Activated naive CD8-positive, alpha-beta T cell (primary cell): ENCODE data around the gene CFAP77.

Experiments used
- H3K27ac Mint-ChIP-seq: one replicate; pipeline ENCODE4 v1.8.0; 2021; ENCODE audit warnings: mixed read lengths
- H3K27me3 Mint-ChIP-seq: one replicate; pipeline ENCODE4 v1.8.0; 2021; ENCODE audit warnings: mixed read lengths
- H3K36me3 Mint-ChIP-seq: one replicate; pipeline ENCODE4 v1.8.0; 2021; ENCODE audit warnings: mixed read lengths
- H3K4me1 Mint-ChIP-seq: one replicate; pipeline ENCODE4 v1.8.0; 2021; ENCODE audit warnings: low read depth, mixed read lengths
- H3K4me3 Mint-ChIP-seq: one replicate; pipeline ENCODE4 v1.8.0; 2021; ENCODE audit warnings: mild to moderate bottlenecking, mixed read lengths
- H3K9me3 Mint-ChIP-seq: one replicate; pipeline ENCODE4 v1.8.0; 2021; ENCODE audit warnings: low read depth, mixed read lengths

The CFAP77 gene

GRCh38 chr9:132422574-132422973 is 12.6 kb downstream of the CFAP77 start:
- H3K4me3 Mint-ChIP-seq = no peak overlapping the region
- H3K27ac Mint-ChIP-seq = no peak overlapping the region
- H3K27me3 Mint-ChIP-seq = peaks cover 13% of the 10 kb centered on the region
- H3K4me1 Mint-ChIP-seq = no peaks in the 10 kb centered on the region
- H3K9me3 Mint-ChIP-seq = no peaks in the 10 kb centered on the region
- H3K36me3 Mint-ChIP-seq = no peaks in the 10 kb centered on the region

GRCh38 chr9:132423503-132423902 is 13.5 kb downstream of the CFAP77 start:
- Mint-ChIP-seq H3K9me3 (no peaks in the 10 kb centered on the region), H3K4me1 (no peaks in the 10 kb centered on the region), H3K27ac (no peak overlapping the region), H3K27me3 (peaks cover 8% of the 10 kb centered on the region), H3K4me3 (no peak overlapping the region), H3K36me3 (no peaks in the 10 kb centered on the region)

- no peak overlapping the region for H3K27ac Mint-ChIP-seq
- H3K4me1 Mint-ChIP-seq = no peaks in the 10 kb centered on the region
- no peaks in the 10 kb centered on the region for H3K9me3 Mint-ChIP-seq
These were observed 15.1 kb downstream of the CFAP77 start for GRCh38 chr9:132424857-132425674.

GRCh38 chr9:132425675-132426062 is 15.7 kb downstream of the CFAP77 start:
- H3K27me3 Mint-ChIP-seq = peaks cover 21% of the 10 kb centered on the region

More at GRCh38 chr9:132424857-132425674, 15.1 kb downstream of the CFAP77 start:
- no peaks in the 10 kb centered on the region for H3K36me3 Mint-ChIP-seq
- no peak overlapping the region for H3K4me3 Mint-ChIP-seq
- H3K27me3 Mint-ChIP-seq = peaks cover 15% of the 10 kb centered on the region

GRCh38 chr9:132426639-132427414 is 16.8 kb downstream of the CFAP77 start:
- Mint-ChIP-seq H3K27me3 (peaks cover 29% of the 10 kb centered on the region), H3K4me3 (no peak overlapping the region), H3K4me1 (no peaks in the 10 kb centered on the region), H3K27ac (no peak overlapping the region), H3K9me3 (no peaks in the 10 kb centered on the region), H3K36me3 (no peaks in the 10 kb centered on the region)

More at GRCh38 chr9:132425675-132426062, 15.7 kb downstream of the CFAP77 start:
- Mint-ChIP-seq H3K9me3 (no peaks in the 10 kb centered on the region), H3K27ac (no peak overlapping the region), H3K4me3 (no peak overlapping the region), H3K36me3 (no peaks in the 10 kb centered on the region), H3K4me1 (no peaks in the 10 kb centered on the region)

- H3K4me1 Mint-ChIP-seq = no peaks in the 10 kb centered on the region
- H3K9me3 Mint-ChIP-seq = no peaks in the 10 kb centered on the region
- no peak overlapping the region for H3K27ac Mint-ChIP-seq
- peaks cover 31% of the 10 kb centered on the region for H3K27me3 Mint-ChIP-seq
- H3K4me3 Mint-ChIP-seq = no peak overlapping the region
- H3K36me3 Mint-ChIP-seq = no peaks in the 10 kb centered on the region
These were observed 21.0 kb downstream of the CFAP77 start for GRCh38 chr9:132430998-132431397.

- no peaks in the 10 kb centered on the region for H3K4me1 Mint-ChIP-seq
- H3K36me3 Mint-ChIP-seq = no peaks in the 10 kb centered on the region
- no peak overlapping the region for H3K4me3 Mint-ChIP-seq
- no peaks in the 10 kb centered on the region for H3K9me3 Mint-ChIP-seq
- peaks cover 33% of the 10 kb centered on the region for H3K27me3 Mint-ChIP-seq
- H3K27ac Mint-ChIP-seq = no peak overlapping the region
These were observed 24.9 kb downstream of the CFAP77 start for GRCh38 chr9:132434881-132435280.

GRCh38 chr9:132439153-132439552 is 29.1 kb downstream of the CFAP77 start:
- H3K27ac Mint-ChIP-seq = no peak overlapping the region
- H3K4me1 Mint-ChIP-seq = no peaks in the 10 kb centered on the region
- no peaks in the 10 kb centered on the region for H3K9me3 Mint-ChIP-seq
- no peak overlapping the region for H3K4me3 Mint-ChIP-seq
- H3K36me3 Mint-ChIP-seq = no peaks in the 10 kb centered on the region
- H3K27me3 Mint-ChIP-seq = peaks cover 34% of the 10 kb centered on the region

GRCh38 chr9:132440735-132441134 is 30.7 kb downstream of the CFAP77 start:
- no peaks in the 10 kb centered on the region for H3K9me3 Mint-ChIP-seq
- H3K4me1 Mint-ChIP-seq = no peaks in the 10 kb centered on the region
- H3K27me3 Mint-ChIP-seq = peaks cover 39% of the 10 kb centered on the region
- H3K27ac Mint-ChIP-seq = no peak overlapping the region
- no peaks in the 10 kb centered on the region for H3K36me3 Mint-ChIP-seq
- H3K4me3 Mint-ChIP-seq = no peak overlapping the region

GRCh38 chr9:132441404-132441803 is 31.4 kb downstream of the CFAP77 start:
- Mint-ChIP-seq H3K36me3 (no peaks in the 10 kb centered on the region), H3K9me3 (no peaks in the 10 kb centered on the region), H3K4me3 (no peak overlapping the region), H3K4me1 (no peaks in the 10 kb centered on the region), H3K27ac (no peak overlapping the region), H3K27me3 (peaks cover 37% of the 10 kb centered on the region)

- Mint-ChIP-seq H3K4me1 (no peaks in the 10 kb centered on the region), H3K27ac (no peak overlapping the region), H3K36me3 (no peaks in the 10 kb centered on the region), H3K27me3 (peaks cover 38% of the 10 kb centered on the region), H3K4me3 (no peak overlapping the region), H3K9me3 (no peaks in the 10 kb centered on the region)
These were observed 34.1 kb downstream of the CFAP77 start for GRCh38 chr9:132443951-132444607.

GRCh38 chr9:132446887-132447286 is 36.9 kb downstream of the CFAP77 start:
- Mint-ChIP-seq H3K9me3 (no peaks in the 10 kb centered on the region), H3K27ac (no peak overlapping the region), H3K4me3 (no peak overlapping the region), H3K4me1 (peaks cover 5% of the 10 kb centered on the region), H3K27me3 (peaks cover 31% of the 10 kb centered on the region), H3K36me3 (no peaks in the 10 kb centered on the region)

- H3K9me3 Mint-ChIP-seq = no peaks in the 10 kb centered on the region
- no peak overlapping the region for H3K27ac Mint-ChIP-seq
- no peak overlapping the region for H3K4me3 Mint-ChIP-seq
- H3K4me1 Mint-ChIP-seq = peaks cover 5% of the 10 kb centered on the region
- peaks cover 31% of the 10 kb centered on the region for H3K27me3 Mint-ChIP-seq
- H3K36me3 Mint-ChIP-seq = no peaks in the 10 kb centered on the region
These were observed 37.3 kb downstream of the CFAP77 start for GRCh38 chr9:132447346-132447745.

- H3K4me1 Mint-ChIP-seq = peaks cover 5% of the 10 kb centered on the region
- no peak overlapping the region for H3K27ac Mint-ChIP-seq
- H3K36me3 Mint-ChIP-seq = no peaks in the 10 kb centered on the region
- no peak overlapping the region for H3K4me3 Mint-ChIP-seq
- H3K9me3 Mint-ChIP-seq = no peaks in the 10 kb centered on the region
- H3K27me3 Mint-ChIP-seq = peaks cover 27% of the 10 kb centered on the region
These were observed 37.9 kb downstream of the CFAP77 start for GRCh38 chr9:132447902-132448301.

GRCh38 chr9:132451276-132451675 is 41.3 kb downstream of the CFAP77 start:
- peaks cover 5% of the 10 kb centered on the region for H3K4me1 Mint-ChIP-seq
- no peak overlapping the region for H3K27ac Mint-ChIP-seq
- no peak overlapping the region for H3K4me3 Mint-ChIP-seq
- H3K9me3 Mint-ChIP-seq = no peaks in the 10 kb centered on the region
- no peaks in the 10 kb centered on the region for H3K36me3 Mint-ChIP-seq
- peaks cover 14% of the 10 kb centered on the region for H3K27me3 Mint-ChIP-seq
